Medulla oblongata (tissue), 1 donor: ENCODE measurements around the gene PDZRN4.
"Not testable (repeated sequence)": the region's sequence is repeated elsewhere in the genome, so short reads cannot be mapped to it uniquely, and the experiment has no call there.

ENCODE experiments used
- DNase-seq: peaks from one replicate; pipeline ENCODE4 v3.0.0-alpha.2; 2015; ENCODE audit errors: extremely low spot score

PDZRN4 gene

DNA sequence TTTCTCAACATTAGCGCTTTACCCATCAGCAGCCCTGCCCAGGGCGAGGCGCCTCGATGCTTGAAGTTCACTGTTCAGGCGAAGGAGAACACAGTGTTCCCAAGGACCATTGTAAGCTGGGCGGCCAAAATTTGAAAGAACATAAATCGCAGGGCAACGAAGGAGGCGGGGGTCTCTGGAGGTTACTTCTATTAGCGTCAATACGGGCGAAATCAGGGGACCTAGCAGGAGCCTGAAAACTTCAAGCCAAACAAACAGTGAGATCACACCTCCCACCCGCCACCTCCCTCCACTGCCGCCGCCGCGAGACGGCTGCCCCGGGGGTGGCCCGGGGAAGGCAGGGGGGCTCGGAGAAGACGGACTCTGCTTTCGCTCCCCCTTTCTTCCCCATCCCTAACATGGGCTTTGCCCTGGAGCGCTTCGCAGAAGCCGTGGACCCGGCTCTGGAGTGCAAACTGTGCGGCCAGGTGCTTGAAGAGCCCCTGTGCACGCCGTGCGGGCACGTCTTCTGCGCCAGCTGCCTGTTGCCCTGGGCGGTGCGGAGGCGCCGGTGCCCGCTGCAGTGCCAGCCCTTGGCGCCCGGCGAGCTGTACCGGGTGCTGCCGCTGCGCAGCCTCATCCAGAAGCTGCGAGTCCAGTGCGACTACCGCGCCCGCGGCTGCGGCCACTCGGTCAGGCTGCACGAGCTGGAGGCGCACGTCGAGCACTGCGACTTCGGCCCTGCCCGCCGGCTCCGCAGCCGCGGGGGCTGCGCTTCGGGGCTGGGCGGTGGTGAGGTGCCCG lies at the start of gene PDZRN4:
TSS of gene PDZRN4 (plus strand) at position 263 of the 783 bp plus-strand sequence.
- no peak for DNase-seq

GRCh38 chr12:41140117-41140516 lies 48.0 kb upstream of the PDZRN4 start:
- DNase-seq: no peak

GRCh38 chr12:41141104-41141503 lies 47.0 kb upstream of the PDZRN4 start:
- no peak for DNase-seq

- no peak for DNase-seq
These were observed 45.7 kb upstream of the PDZRN4 start for GRCh38 chr12:41142376-41142775.

- DNase-seq: no peak
These were observed 36.3 kb upstream of the PDZRN4 start for GRCh38 chr12:41151793-41152192.

GRCh38 chr12:41162461-41162860 lies 25.7 kb upstream of the PDZRN4 start:
- no peak for DNase-seq

DNA sequence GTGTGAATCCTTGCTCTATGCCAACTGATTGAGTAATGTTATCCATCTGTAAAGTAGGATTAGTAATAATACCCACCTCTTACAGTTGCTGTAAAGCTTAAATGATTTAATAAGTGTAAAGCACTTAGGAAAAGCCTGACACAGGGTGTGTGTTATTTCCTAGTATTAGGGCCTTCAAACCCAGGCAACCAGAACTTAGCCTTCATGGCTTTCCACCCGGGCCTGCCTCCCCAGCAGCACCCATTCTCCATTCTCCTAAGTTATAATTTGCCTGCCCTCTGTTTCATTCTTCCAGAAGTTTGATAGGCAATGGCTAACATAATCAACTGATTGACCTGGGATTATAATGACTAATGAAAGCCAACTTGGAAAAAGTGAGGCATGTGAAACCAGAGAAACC lies 20.4 kb upstream of the PDZRN4 start:
- no peak for DNase-seq

DNA sequence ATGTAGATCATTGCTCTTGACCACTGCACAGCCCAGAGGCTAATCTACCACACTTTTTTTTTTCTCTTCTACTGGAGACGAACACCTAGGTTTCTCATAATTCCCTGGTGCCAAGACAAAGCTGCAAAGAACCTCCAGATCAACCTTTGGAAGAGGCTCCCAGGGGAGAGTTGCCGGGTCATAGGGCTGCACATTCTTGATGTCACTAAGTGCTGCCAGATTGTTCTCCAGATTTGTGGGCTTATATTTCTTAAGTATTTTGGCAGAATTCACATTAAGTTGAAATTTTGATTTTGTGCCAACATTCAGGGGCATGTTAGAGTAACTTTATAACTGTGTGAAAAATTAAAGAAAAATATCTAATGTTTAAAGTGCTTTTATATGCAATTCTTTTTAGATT lies 13.5 kb upstream of the PDZRN4 start:
- no peak for DNase-seq

- not testable (repeated sequence) for DNase-seq
These were observed 8.6 kb upstream of the PDZRN4 start for GRCh38 chr12:41179507-41179906.

DNA sequence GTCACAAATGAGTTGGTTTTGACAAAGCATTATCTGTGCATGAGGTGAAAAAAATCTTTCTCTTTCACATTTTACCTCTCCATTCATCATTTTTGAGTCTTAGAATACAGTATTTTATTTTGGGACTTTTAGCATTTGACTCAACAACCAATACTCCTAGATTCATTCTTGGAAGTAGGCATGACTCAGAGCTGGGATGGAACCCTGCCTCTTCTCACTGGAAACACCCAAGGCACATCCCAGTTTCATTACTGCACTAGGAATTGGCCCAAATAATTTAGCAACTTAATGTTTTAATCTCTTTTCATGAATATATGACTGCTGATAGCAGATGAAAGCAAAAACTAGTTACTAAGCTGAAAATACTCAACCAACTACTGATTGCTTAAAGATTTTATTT lies 3.3 kb upstream of the PDZRN4 start:
- no peak for DNase-seq

- no peak for DNase-seq
These were observed 2.1 kb upstream of the PDZRN4 start for GRCh38 chr12:41186026-41186425.

DNA sequence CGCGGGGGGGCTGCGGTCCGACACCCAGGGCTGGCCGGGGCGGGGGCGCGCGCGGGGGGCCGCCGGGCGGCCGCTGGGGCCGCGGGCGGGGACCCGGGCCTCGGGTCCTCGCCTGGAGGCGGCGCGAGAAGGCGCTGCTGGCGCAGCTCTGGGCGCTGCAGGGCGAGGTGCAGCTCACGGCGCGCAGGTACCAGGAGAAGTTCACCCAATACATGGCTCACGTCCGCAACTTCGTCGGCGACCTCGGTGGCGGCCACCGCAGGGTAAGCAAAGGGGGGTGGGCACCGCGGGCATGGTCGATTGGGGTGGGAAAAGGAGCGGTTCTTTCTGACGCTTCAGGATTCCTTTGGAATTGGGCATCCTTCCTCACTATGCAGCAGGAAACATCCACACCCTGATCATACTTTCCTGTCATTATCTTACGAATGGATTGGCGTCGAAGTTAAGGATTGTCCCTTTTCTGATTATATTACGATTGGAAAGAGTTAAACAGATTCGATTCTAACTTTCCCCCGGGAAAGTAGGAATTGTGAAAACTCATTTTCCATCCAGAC lies 798 bp downstream of the PDZRN4 start:
- DNase-seq: no peak

DNA sequence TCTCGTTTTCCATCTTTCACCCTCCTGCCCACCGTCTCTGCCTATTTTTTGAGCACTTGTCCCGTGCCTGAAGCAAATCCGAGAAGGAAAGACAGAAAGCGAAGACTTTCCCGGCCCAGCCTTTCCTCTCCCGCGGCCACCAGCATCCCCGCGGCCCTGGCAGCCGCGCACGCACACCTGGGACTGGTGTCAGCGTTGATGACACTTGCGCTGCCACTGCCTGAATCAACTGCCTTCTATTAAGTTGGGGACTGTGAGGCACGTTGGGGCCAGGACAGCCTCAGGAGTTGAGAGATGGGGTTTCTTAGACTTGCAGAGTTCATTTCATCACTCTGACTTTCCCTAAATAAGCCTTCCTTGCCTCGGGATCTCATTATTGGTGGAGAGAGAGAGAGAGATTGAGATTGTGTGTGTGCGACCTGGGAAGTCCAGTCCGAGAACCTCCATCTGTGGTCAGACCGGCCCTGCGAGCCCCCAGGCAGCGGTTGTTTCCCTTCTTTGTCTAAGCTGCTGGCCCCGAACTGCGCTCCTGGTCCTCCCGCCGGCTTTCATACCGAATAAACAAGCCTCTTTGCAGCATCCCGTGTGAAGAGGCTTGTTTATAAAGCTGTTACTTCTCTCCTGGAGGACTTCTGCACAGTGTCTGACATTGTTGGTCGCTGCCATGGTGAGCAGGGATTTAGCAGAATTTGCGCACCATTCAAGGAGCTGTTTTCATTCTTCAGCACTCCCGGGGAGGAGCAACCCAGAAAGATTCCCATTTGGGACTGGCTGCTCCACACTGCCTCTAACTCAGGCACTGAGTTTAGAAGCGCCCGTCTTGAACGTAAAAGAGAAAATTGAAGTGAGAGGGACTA lies 1.5 kb downstream of the PDZRN4 start:
- peak; percentile 32 for DNase-seq

- peak; percentile 78 for DNase-seq
These were observed 2.2 kb downstream of the PDZRN4 start for GRCh38 chr12:41190338-41190737.

- not testable (repeated sequence) for DNase-seq
These were observed 3.4 kb downstream of the PDZRN4 start for GRCh38 chr12:41191549-41191948.

GRCh38 chr12:41193311-41193710 lies 5.2 kb downstream of the PDZRN4 start:
- no peak for DNase-seq

DNA sequence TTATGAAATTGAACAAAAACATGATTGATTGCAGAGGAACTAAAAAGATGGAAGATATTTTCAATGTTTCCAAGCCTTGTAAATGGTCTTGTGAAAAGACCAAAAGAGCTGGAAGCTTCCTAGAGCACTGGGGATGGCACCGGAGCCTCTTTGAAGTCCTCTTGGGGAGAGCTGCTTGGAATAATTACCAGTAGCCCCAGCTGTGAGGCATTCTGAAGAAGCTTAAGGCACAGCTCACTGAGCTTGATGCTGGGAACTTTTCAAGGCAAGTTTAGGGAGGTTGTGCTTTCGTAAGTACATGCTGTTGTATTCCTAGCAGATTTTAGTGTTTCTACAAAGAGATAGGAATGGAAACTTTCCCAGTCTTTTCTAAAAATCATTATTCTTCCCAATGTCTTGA lies 13.9 kb downstream of the PDZRN4 start:
- DNase-seq: no peak

DNA sequence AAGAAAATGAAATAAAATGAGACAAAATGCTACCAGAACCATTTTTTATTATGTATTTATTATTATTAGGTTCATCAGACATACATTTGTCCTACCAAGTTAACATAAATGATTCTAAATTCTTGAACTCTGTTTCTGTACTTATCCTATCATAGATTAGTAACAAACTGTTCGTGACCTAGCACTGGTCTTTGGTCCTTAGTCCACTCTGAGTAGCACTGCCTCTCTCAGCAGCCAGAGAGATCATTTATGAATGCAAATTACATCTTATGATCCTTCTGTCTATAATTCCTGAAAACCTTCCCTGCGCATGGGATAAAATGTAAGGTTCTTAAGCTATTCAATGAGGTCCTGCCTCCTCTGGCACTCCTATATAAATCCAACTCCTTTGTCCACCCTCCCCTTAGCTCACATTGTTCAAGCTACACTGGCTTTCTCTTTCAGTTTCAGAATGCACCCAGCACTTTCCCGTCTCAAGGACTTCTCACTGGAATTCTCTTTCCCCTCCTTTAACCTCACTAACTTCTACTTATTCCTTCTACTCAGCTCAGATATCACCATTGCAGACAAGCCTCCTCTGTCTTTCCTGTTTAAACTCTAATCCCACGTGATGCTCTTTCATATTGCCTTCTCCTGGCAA lies 17.1 kb downstream of the PDZRN4 start:
- peak; percentile 66 for DNase-seq

DNA sequence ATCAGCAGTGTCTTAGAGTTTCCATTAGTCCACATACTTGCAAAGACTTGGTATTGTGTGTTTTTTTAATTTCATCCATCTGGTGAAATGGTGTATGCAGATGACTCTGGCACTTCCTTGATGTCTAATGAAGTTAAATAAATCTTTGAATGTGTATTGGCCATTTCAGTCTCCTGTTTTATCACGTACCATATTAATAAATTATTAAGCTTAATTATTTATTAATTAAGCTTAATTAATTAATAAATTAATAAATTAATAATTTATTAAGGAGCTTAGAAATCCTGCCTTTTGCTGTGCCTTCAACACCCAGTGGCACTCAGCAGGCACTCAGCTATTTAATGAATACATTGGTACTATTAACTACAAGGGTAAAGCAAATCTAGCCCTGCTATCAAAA lies 18.2 kb downstream of the PDZRN4 start:
- no peak for DNase-seq

- DNase-seq: no peak
These were observed 23.3 kb downstream of the PDZRN4 start for GRCh38 chr12:41211448-41211847.

DNA sequence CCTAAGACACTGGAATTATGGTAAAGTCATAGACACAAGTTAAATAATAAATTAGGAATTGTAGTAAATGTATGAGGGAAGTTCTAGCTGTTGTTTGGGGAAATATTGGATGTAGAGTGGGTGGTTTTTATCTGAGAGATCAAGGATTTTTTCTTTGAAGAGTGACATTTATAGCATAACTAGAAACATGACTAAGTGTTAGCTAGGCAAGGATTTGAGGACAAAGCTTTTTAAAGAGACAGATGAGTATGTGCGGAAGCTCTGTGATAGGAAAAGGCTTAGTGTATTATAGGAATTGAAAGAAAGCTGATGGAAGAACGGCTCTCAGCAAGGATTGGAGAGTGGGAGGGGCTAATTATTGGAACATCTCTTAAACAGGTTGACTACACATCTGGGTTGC lies 24.5 kb downstream of the PDZRN4 start:
- no peak for DNase-seq

GRCh38 chr12:41213107-41213506 lies 25.0 kb downstream of the PDZRN4 start:
- no peak for DNase-seq
